Activated CD4-positive, alpha-beta T cell treated with anti-CD3 and anti-CD28 coated beads, Interleukin-2, amount 10 ng/mL, durations not matched to agents 24 days and 14 days (primary cell): ENCODE results near the gene RNF207. TPM values are rescaled to one million over a fixed set of nuclear protein-coding genes. Genes with fewer than 3 reads are reported as not detected.
A peak's percentile ranks its signal among the peaks of the same experiment; 100 is the strongest.

ENCODE experiments used
- DNase-seq: peaks from one replicate; pipeline ENCODE4 v3.0.0; 2022
- H3K27ac Mint-ChIP-seq: one replicate; pipeline ENCODE4 v1.8.0; 2022; ENCODE audit warnings: mild to moderate bottlenecking, mixed read lengths
- H3K27me3 Mint-ChIP-seq: one replicate; pipeline ENCODE4 v1.8.0; 2022; ENCODE audit warnings: mixed read lengths
- H3K36me3 Mint-ChIP-seq: one replicate; pipeline ENCODE4 v1.8.0; 2022; ENCODE audit warnings: low read depth, mild to moderate bottlenecking, mixed read lengths
- H3K4me1 Mint-ChIP-seq: one replicate; pipeline ENCODE4 v1.8.0; 2021; ENCODE audit warnings: mixed read lengths
- H3K4me3 Mint-ChIP-seq: one replicate; pipeline ENCODE4 v1.8.0; 2022; ENCODE audit warnings: mild to moderate bottlenecking, moderate library complexity, mixed read lengths
- H3K9me3 Mint-ChIP-seq: one replicate; pipeline ENCODE4 v1.8.0; 2021; ENCODE audit warnings: mixed read lengths
- intact Hi-C: fragments of 100-400 bp; cut with micrococcal nuclease; formaldehyde crosslinking; loops from one replicate; pipeline ENCODE4 v1.15.1; 2023
- total RNA-seq: library from RNA; stranded (reverse); gene quantifications from 2 replicates; pipeline ENCODE4 v1.2.3, GENCODE V29; 2022

RNF207 gene
- total RNA-seq, 1 donor from 2014 or later, result 54.7 TPM

GRCh38 chr1:6260961-6261614 is 55.2 kb downstream of the RNF207 start, which contains the start of gene GPR153:
Gene GPR153 (minus strand): TSS chr1:6261098. CDS start chr1:6254905, 6,193 bp downstream.
- Mint-ChIP-seq H3K27me3 (peaks cover 18% of the 10 kb centered on the region), H3K27ac (no peak within 1 kb of the TSS), H3K4me1 (peaks cover 4% of the 10 kb centered on the region), H3K4me3 (peak within 1 kb of the TSS; percentile 69), H3K9me3 (no peaks in the 10 kb centered on the region), H3K36me3 (no peaks in the 10 kb centered on the region)
- DNase-seq, result peak; percentile 89
- intact Hi-C loops, result loop anchor here (2.0 kb wide), 1 partner anchor 14 kb away; no protein-coding TSS in a partner anchor

DNA sequence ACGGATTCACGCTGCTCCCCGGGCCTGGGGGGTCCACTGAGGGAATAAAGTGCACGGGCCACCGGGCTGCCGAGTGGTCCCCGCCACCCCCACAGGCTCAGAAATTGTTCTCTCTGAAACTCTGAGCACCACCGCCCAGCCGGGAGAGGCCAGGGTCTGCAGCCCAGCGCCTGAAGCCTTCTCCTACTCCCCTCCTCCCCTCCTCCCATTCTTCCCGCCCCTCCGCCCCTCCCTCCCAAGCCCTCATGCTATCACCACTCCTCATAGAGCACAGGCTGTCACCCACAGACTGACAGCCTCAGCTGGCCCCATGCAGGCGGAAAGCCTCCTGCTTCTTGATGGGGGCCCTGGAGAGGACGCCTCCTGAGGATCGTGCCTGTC is 55.7 kb downstream of the RNF207 start:
- Mint-ChIP-seq H3K36me3 (no peaks in the 10 kb centered on the region), H3K9me3 (no peaks in the 10 kb centered on the region), H3K4me3 (peak overlapping the region; percentile 69), H3K27me3 (peaks cover 18% of the 10 kb centered on the region), H3K4me1 (peaks cover 4% of the 10 kb centered on the region), H3K27ac (no peak overlapping the region)
- DNase-seq, result no peak
- intact Hi-C loops, result loop anchor here (2.0 kb wide), 1 partner anchor 15 kb away; no protein-coding TSS in a partner anchor

GRCh38 chr1:6262555-6263420 is 56.9 kb downstream of the RNF207 start:
- Mint-ChIP-seq H3K4me3 (no peak overlapping the region), H3K27me3 (peaks cover 17% of the 10 kb centered on the region), H3K36me3 (no peaks in the 10 kb centered on the region), H3K9me3 (no peaks in the 10 kb centered on the region), H3K4me1 (peaks cover 4% of the 10 kb centered on the region), H3K27ac (no peak overlapping the region)
- DNase-seq, result no peak
- intact Hi-C loops, result no loop called here

DNA sequence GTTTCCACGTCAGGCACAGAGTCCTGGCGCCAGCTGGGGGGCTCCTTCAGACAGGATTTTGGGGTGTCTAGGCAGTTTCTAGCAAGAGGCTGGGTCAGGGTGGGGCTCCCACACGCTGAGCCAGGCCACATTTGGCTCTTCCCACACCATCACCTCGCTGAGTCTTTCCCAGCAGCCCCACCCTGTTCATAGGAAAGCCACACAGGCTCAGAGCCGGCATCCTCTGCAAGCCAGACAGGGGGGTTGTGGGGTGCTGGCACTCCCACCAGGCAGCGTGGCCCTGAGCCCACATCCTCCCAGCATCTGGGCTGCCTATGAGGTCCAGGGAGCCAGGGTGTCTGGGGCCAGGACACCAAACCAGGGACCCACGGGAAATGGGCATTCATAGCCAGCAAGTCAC is 57.8 kb downstream of the RNF207 start:
- Mint-ChIP-seq H3K4me1 (peaks cover 4% of the 10 kb centered on the region), H3K4me3 (no peak overlapping the region), H3K36me3 (no peaks in the 10 kb centered on the region), H3K27ac (no peak overlapping the region), H3K27me3 (peaks cover 15% of the 10 kb centered on the region), H3K9me3 (no peaks in the 10 kb centered on the region)
- intact Hi-C loops, result no loop called here
- no peak for DNase-seq

DNA sequence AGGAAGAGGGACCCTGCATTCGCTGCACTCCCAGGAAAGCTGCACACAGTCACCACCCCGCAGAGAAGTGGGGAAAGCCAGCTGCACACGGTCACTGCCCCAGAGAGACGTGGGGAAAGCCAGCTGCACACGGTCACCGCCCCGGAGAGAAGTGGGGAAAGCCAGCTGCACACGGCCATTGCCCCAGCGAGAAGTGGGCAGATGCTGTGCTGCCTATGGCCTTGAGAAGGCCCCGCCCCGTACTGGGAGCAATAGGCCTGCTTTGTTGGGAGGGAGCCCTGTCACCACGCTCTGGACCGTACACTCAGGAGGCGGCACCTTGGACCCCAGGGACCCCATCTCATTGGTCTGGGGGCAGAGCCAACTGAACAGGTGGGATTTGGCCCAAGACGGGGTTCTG is 59.2 kb downstream of the RNF207 start:
- Mint-ChIP-seq H3K4me1 (peaks cover 3% of the 10 kb centered on the region), H3K36me3 (no peaks in the 10 kb centered on the region), H3K27ac (no peak overlapping the region), H3K27me3 (peaks cover 7% of the 10 kb centered on the region), H3K4me3 (no peak overlapping the region), H3K9me3 (no peaks in the 10 kb centered on the region)
- intact Hi-C loops, result no loop called here
- DNase-seq, result no peak

- Mint-ChIP-seq H3K27ac (no peak overlapping the region), H3K9me3 (no peaks in the 10 kb centered on the region), H3K4me3 (no peak overlapping the region), H3K36me3 (peaks cover 2% of the 10 kb centered on the region), H3K27me3 (peaks cover 4% of the 10 kb centered on the region), H3K4me1 (peaks cover 3% of the 10 kb centered on the region)
- no peak for DNase-seq
- intact Hi-C loops, result no loop called here
Measured at GRCh38 chr1:6266641-6267040, 60.7 kb downstream of the RNF207 start.

- H3K4me3 Mint-ChIP-seq, result no peak overlapping the region
- H3K4me1 Mint-ChIP-seq, result no peaks in the 10 kb centered on the region
- no peaks in the 10 kb centered on the region for H3K9me3 Mint-ChIP-seq
- peaks cover 2% of the 10 kb centered on the region for H3K36me3 Mint-ChIP-seq
- H3K27me3 Mint-ChIP-seq, result no peaks in the 10 kb centered on the region
- intact Hi-C loops, result no loop called here
- no peak overlapping the region for H3K27ac Mint-ChIP-seq
- no peak for DNase-seq
Measured at GRCh38 chr1:6267686-6268322, 61.9 kb downstream of the RNF207 start.

DNA sequence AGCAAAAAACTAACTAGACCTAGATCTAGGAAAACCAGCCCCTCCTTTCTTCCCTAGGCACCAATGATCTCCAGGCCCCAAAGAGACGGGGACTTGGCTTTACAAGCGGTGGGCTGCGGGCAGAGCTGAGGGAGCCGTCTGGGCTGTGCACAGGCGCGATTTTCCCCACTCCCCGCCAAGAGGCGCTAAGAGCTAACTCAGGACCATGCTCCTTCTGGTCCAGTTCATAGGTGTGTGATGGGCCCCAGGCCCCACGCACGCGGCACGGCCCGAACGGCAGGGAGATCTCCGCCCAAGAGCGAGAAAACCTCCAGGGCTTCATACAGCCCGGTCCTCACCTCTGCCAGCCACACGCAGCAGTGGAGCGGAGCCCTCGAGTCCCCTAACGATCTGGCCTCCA is 62.5 kb downstream of the RNF207 start:
- intact Hi-C loops, result no loop called here
- Mint-ChIP-seq H3K4me1 (no peaks in the 10 kb centered on the region), H3K27ac (no peak overlapping the region), H3K9me3 (no peaks in the 10 kb centered on the region), H3K27me3 (no peaks in the 10 kb centered on the region), H3K36me3 (peaks cover 2% of the 10 kb centered on the region), H3K4me3 (no peak overlapping the region)
- DNase-seq, result no peak

DNA sequence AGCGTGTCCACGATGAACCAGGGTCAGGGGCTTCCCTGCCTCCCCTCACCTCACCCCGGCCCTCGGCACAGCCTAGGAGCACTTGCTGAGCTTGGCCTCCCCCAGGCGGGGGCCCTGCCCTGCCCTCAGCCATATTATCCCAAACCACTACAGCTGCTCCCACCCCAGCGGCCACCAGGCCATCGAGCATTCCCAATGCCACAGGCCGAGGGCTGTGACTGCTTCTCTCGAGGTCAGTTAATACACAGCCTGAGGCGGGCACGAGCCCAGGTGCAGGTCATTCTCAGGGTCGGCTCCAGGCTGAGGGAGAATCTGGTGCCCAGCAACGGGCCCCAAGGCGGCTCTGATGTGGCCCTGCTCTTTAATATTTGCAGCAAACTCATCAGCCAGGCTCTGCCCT is 63.4 kb downstream of the RNF207 start:
- no peaks in the 10 kb centered on the region for H3K4me1 Mint-ChIP-seq
- peaks cover 2% of the 10 kb centered on the region for H3K36me3 Mint-ChIP-seq
- H3K9me3 Mint-ChIP-seq, result no peaks in the 10 kb centered on the region
- no peak overlapping the region for H3K27ac Mint-ChIP-seq
- intact Hi-C loops, result no loop called here
- no peak for DNase-seq
- no peak overlapping the region for H3K4me3 Mint-ChIP-seq
- H3K27me3 Mint-ChIP-seq, result no peaks in the 10 kb centered on the region

DNA sequence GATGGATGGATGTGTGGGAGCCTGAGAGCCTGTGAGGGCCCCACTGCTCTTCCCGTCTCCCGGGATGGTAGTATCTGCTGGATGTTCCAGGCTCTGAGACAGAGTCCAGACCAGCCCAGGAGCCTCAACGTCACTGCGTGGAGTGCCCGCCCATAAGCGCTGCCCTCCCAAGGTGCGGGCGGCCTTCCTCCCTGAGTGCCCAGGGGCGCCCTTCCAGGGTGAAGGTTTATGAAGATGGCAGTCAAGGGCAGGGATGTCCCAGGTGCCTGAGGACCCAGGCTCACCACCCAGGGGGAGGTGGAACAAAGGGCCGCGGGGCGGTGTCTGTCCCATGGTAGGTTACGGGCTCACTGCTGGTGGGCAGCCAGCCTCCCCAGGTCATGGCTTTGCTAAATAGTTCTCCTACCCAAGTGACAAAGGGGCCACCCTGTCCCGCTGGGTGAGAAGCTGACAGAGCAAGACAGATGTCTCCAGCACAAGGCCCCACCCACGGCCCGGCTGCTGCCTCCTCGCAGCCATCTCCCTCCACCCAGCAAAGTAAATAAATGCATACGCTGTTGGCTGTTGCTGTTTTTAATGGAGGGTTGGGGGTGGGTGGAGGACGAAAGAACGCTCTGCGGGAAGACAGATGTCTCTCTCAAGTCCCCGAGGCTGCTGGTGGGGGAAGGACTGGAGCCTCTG is 63.9 kb downstream of the RNF207 start:
- no peak for DNase-seq
- no peaks in the 10 kb centered on the region for H3K4me1 Mint-ChIP-seq
- no peaks in the 10 kb centered on the region for H3K27me3 Mint-ChIP-seq
- H3K36me3 Mint-ChIP-seq, result peaks cover 2% of the 10 kb centered on the region
- no peak overlapping the region for H3K4me3 Mint-ChIP-seq
- no peak overlapping the region for H3K27ac Mint-ChIP-seq
- intact Hi-C loops, result no loop called here
- no peaks in the 10 kb centered on the region for H3K9me3 Mint-ChIP-seq

DNA sequence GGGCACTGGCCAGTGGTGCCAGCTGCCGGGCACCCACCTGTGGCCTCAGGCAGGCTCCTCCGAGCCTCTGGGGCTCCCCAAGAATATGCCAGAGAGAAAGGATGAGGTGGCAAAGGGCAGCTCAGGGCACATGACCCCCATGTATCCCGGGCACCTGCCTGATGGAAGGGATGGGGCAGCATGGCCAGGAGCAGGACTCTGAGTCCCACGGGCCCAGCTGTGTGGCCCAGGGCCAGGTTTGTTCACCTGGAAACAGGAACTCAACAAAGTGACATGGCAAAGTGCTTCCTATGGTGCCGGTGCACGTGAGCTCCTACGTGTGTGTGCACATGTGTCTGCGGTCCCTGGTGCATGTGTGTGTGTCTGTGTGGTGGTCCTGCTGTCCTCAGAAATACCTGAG is 64.5 kb downstream of the RNF207 start:
- H3K27me3 Mint-ChIP-seq, result no peaks in the 10 kb centered on the region
- no peaks in the 10 kb centered on the region for H3K4me1 Mint-ChIP-seq
- H3K9me3 Mint-ChIP-seq, result no peaks in the 10 kb centered on the region
- intact Hi-C loops, result no loop called here
- H3K4me3 Mint-ChIP-seq, result no peak overlapping the region
- DNase-seq, result no peak
- no peak overlapping the region for H3K27ac Mint-ChIP-seq
- H3K36me3 Mint-ChIP-seq, result peaks cover 2% of the 10 kb centered on the region
